ENCODE data around the gene ALDH7A1. TPM values are rescaled to one million over a fixed set of nuclear protein-coding genes. Genes with fewer than 3 reads are reported as not detected.
A peak's percentile ranks its signal among the peaks of the same experiment; 100 is the strongest.

The ALDH7A1 gene
- total and polyA plus RNA-seq, 7 experiments from 2014 or later = 0.51 to 9.9 (median 3.0) TPM

DNA sequence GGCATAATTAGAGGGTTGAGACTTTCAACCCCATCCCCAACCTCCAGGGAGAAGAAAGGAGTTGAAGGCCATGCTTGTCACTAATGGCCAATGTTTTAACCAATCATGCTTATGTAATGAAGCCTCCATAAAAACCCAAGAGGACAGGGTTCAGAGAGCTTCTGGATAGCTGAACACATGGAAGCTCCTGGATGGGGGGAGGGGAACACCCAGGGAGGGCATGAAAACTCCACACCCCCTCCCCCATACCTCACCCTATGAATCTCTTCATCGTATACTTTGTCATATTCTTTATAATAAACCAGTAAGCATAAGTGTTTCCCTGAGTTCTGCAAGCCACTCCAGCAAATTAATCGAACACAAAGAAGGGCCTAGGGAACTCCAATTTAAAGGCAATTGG is 81.7 kb downstream of the ALDH7A1 start:
- H3K9me3 Mint-ChIP-seq = peaks cover 0 to 10% (median 0%) of the 10 kb centered on the region in 11 donors
- intact Hi-C loops (cut with micrococcal nuclease) = loop anchor here in 1 of 2 donors (2.0 kb wide), 1 partner anchor 15 kb away; no protein-coding TSS in a partner anchor
- no peak overlapping the region for H3K4me3 Mint-ChIP-seq
- CTCF ChIA-PET = interaction anchor here (0.8 to 1.4 kb wide), 3 partner anchors 12 to 25 kb away, joined by 3 to 7 read pairs (median 3); no protein-coding TSS in a partner anchor
- peak overlapping the region in 2 of 9 donors; percentile 30 to 76 for H3K27ac Mint-ChIP-seq
- peaks cover 0 to 3% (median 0%) of the 10 kb centered on the region in 5 donors for H3K27me3 Mint-ChIP-seq
- Histone ChIP-seq H3K27ac (ENCODE audit: low read depth, low read length) (no peak overlapping the region), H3K9me3 (ENCODE audit: control insufficient read depth in 2 of 3, low read length in 3 of 3) (no peaks in the 10 kb centered on the region), H3K36me3 (ENCODE audit: control insufficient read depth in 2 of 3, insufficient read depth in 3 of 3, low read length in 3 of 3) (no peaks in the 10 kb centered on the region), H3K4me3 (ENCODE audit: low read length) (no peak overlapping the region), H3K4me1 (ENCODE audit: control insufficient read depth in 2 of 2, insufficient read depth in 2 of 2, low read length in 2 of 2) (peaks cover 5 to 22% of the 10 kb centered on the region in 2 donors), H3K27me3 (ENCODE audit: control insufficient read depth in 2 of 2, insufficient read depth in 2 of 2, low read length in 2 of 2) (no peaks in the 10 kb centered on the region)
- H3K36me3 Mint-ChIP-seq = peaks cover 0 to 11% (median 4%) of the 10 kb centered on the region in 5 donors
- H3K4me1 Mint-ChIP-seq = peaks cover 11 to 45% (median 38%) of the 10 kb centered on the region in 7 donors
- POLR2A ChIA-PET = no interaction called here
- DNase-seq = no peak
- no peak for ATAC-seq

DNA sequence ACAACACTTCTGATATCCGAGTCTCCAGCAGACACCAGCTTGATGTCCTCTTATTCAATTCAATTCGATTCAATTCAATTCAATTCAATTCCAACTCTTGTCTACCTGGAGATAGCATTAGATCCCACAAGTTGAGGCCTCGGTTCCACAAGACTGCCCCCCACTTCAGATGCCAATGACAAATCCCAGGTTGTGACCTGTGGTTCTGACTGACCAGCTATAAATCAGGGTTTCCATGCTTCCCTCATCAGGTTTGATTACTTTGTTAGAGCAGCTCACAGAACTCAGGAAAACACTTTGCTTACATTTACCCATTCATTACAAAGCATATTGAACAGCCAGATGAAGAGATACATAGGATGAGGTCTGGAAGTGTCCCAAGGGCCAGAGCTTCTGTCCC is 82.6 kb downstream of the ALDH7A1 start:
- peak overlapping the region in 4 of 9 donors; percentile 20 to 90 (median 68) for H3K27ac Mint-ChIP-seq
- POLR2A ChIA-PET = interaction anchor here (1.0 to 1.3 kb wide), 2 partner anchors 13 to 63 kb away, joined by 4 to 6 read pairs; no protein-coding TSS in a partner anchor
- intact Hi-C loops (cut with micrococcal nuclease) = loop anchor here in 1 of 2 donors (2.0 kb wide), 1 partner anchor 14 kb away; no protein-coding TSS in a partner anchor

DNA sequence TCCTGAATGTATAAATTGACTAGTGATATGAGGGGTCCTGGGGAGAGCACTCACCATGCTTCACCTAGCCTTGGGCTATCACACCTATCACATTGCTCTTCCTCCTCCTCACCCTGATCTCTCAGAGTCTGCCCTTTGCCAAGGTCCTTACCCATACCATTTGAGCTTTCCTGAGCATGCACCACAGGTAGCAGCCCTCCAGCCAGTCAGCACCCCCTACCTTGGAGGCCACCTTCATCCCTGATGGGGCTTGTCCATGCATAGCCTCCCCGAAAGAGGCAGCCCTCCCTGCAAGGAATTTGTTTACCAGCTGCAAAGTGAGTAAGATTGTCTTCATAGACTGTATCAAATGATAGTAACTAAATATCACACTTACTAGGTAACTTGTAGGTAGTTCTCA is 83.1 kb downstream of the ALDH7A1 start:
- DNase-seq (no peak), ATAC-seq (no peak)
- Mint-ChIP-seq H3K4me1 (peaks cover 11 to 58% (median 52%) of the 10 kb centered on the region in 7 donors), H3K9me3 (peaks cover 0 to 10% (median 2%) of the 10 kb centered on the region in 11 donors), H3K4me3 (peak overlapping the region in 3 of 10 donors; percentile 33 to 51 (median 45)), H3K27me3 (peaks cover 0 to 3% (median 0%) of the 10 kb centered on the region in 5 donors), H3K36me3 (peaks cover 0 to 14% (median 4%) of the 10 kb centered on the region in 5 donors), H3K27ac (peak overlapping the region in 5 of 9 donors; percentile 31 to 90 (median 61))
- Histone ChIP-seq H3K4me1 (ENCODE audit: control insufficient read depth in 2 of 2, insufficient read depth in 2 of 2, low read length in 2 of 2) (peaks cover 5 to 35% of the 10 kb centered on the region in 2 donors), H3K4me3 (ENCODE audit: low read length) (no peak overlapping the region), H3K36me3 (ENCODE audit: control insufficient read depth in 2 of 3, insufficient read depth in 3 of 3, low read length in 3 of 3) (no peaks in the 10 kb centered on the region), H3K9me3 (ENCODE audit: control insufficient read depth in 2 of 3, low read length in 3 of 3) (no peaks in the 10 kb centered on the region), H3K27ac (ENCODE audit: low read depth, low read length) (no peak overlapping the region), H3K27me3 (ENCODE audit: control insufficient read depth in 2 of 2, insufficient read depth in 2 of 2, low read length in 2 of 2) (no peaks in the 10 kb centered on the region)
- intact Hi-C loops (cut with micrococcal nuclease) = loop anchor here in 1 of 2 donors (2.0 kb wide), 1 partner anchor 13 kb away; no protein-coding TSS in a partner anchor
- CTCF ChIA-PET = interaction anchor here (0.9 to 1.4 kb wide), 4 partner anchors 11 to 19 kb away, joined by 3 to 7 read pairs (median 4); no protein-coding TSS in a partner anchor
- POLR2A ChIA-PET = interaction anchor here (1.0 to 1.3 kb wide), 2 partner anchors 12 to 62 kb away, joined by 4 to 6 read pairs; no protein-coding TSS in a partner anchor

More for the DNA sequence above, 82.6 kb downstream of the ALDH7A1 start:
- peaks cover 5 to 30% of the 10 kb centered on the region in 2 donors for H3K4me1 ChIP-seq (ENCODE audit: control insufficient read depth in 2 of 2, insufficient read depth in 2 of 2, low read length in 2 of 2)
- no peaks in the 10 kb centered on the region for H3K9me3 ChIP-seq (ENCODE audit: control insufficient read depth in 2 of 3, low read length in 3 of 3)
- H3K27ac ChIP-seq (ENCODE audit: low read depth, low read length) = no peak overlapping the region
- DNase-seq (no peak), ATAC-seq (no peak)
- H3K4me3 ChIP-seq (ENCODE audit: low read length) = no peak overlapping the region
- peaks cover 0 to 11% (median 4%) of the 10 kb centered on the region in 5 donors for H3K36me3 Mint-ChIP-seq
- peaks cover 11 to 54% (median 47%) of the 10 kb centered on the region in 7 donors for H3K4me1 Mint-ChIP-seq
- H3K27me3 Mint-ChIP-seq = peaks cover 0 to 3% (median 0%) of the 10 kb centered on the region in 5 donors
- H3K9me3 Mint-ChIP-seq = peaks cover 0 to 10% (median 0%) of the 10 kb centered on the region in 11 donors
- no peaks in the 10 kb centered on the region for H3K36me3 ChIP-seq (ENCODE audit: control insufficient read depth in 2 of 3, insufficient read depth in 3 of 3, low read length in 3 of 3)
- no peak overlapping the region for H3K4me3 Mint-ChIP-seq
- CTCF ChIA-PET = interaction anchor here (0.8 to 1.4 kb wide), 5 partner anchors 11 to 26 kb away, joined by 3 to 7 read pairs (median 4); no protein-coding TSS in a partner anchor
- H3K27me3 ChIP-seq (ENCODE audit: control insufficient read depth in 2 of 2, insufficient read depth in 2 of 2, low read length in 2 of 2) = no peaks in the 10 kb centered on the region

DNA sequence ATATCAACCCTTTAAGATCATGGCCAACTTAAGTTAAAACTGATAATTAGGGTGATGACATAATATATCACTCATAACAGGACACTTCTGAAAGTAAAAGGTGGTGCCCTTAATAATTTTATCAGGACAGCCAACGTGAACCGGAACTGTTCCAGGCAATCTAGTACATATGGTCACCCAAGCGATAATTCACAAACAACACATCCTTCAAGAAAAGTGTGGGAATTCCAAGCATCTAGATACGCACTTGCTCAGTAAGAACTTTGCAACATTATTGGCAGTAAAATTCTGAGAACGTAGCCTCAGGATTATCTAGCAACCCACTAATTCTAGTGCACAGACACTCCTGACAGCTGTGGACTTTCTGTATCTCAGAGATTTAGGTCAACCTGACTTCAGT is 85.7 kb downstream of the ALDH7A1 start:
- Mint-ChIP-seq H3K4me3 (peak overlapping the region in 8 of 10 donors; percentile 74 to 91 (median 83)), H3K4me1 (peaks cover 11 to 71% (median 63%) of the 10 kb centered on the region in 7 donors), H3K36me3 (peaks cover 0 to 12% (median 4%) of the 10 kb centered on the region in 5 donors), H3K27me3 (no peaks in the 10 kb centered on the region), H3K27ac (peak overlapping the region in 8 of 9 donors; percentile 86 to 97 (median 93)), H3K9me3 (peaks cover 0 to 10% (median 0%) of the 10 kb centered on the region in 11 donors)
- ChIA-PET POLR2A (interaction anchor here (0.7 to 1.5 kb wide), 5 partner anchors 60 to 720 kb away, joined by 3 to 7 read pairs (median 3); partner anchors contain the start of gene GRAMD2B), CTCF (interaction anchor here (1.1 to 1.5 kb wide), 3 partner anchors 10 to 156 kb away, joined by 3 to 6 read pairs (median 4); no protein-coding TSS in a partner anchor)
- no peak for DNase-seq
- Histone ChIP-seq H3K4me1 (ENCODE audit: control insufficient read depth in 2 of 2, insufficient read depth in 2 of 2, low read length in 2 of 2) (peaks cover 5 to 35% of the 10 kb centered on the region in 2 donors), H3K27ac (ENCODE audit: low read depth, low read length) (peak overlapping the region; percentile 64), H3K27me3 (ENCODE audit: control insufficient read depth in 2 of 2, insufficient read depth in 2 of 2, low read length in 2 of 2) (no peaks in the 10 kb centered on the region), H3K9me3 (ENCODE audit: control insufficient read depth in 2 of 3, low read length in 3 of 3) (no peaks in the 10 kb centered on the region), H3K36me3 (ENCODE audit: control insufficient read depth in 2 of 3, insufficient read depth in 3 of 3, low read length in 3 of 3) (no peaks in the 10 kb centered on the region), H3K4me3 (ENCODE audit: low read length) (peak overlapping the region; percentile 28)
- no peak for ATAC-seq
- intact Hi-C loops (cut with micrococcal nuclease) = loop anchor here in 1 of 2 donors (2.0 to 10.0 kb wide), 6 partner anchors 29 to 1575 kb away; partner anchors contain the start of genes GRAMD2B, LMNB1, PHAX and SLC12A2

DNA sequence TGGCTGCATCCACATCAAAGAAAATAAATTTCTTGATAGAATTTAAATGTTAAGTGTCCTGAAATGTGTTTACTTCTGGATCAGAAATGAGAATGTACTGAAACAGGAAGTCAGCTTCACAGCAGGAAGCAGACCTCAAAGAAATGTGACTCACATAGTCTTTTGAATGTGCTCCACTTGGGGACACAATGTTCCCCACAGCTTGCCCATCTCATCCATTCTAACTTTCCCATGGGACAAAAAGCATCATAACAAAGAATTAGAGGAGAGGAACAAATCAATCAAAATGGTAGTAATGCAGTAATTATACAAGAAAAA is 86.1 kb downstream of the ALDH7A1 start:
- no peaks in the 10 kb centered on the region for H3K27me3 ChIP-seq (ENCODE audit: control insufficient read depth in 2 of 2, insufficient read depth in 2 of 2, low read length in 2 of 2)
- no peaks in the 10 kb centered on the region for H3K9me3 ChIP-seq (ENCODE audit: control insufficient read depth in 2 of 3, low read length in 3 of 3)
- peak overlapping the region; percentile 64 for H3K27ac ChIP-seq (ENCODE audit: low read depth, low read length)
- peak overlapping the region; percentile 36 to 91 (median 83) for H3K4me3 Mint-ChIP-seq
- intact Hi-C loops (cut with micrococcal nuclease) = loop anchor here in 1 of 2 donors (1.0 to 10.0 kb wide), 7 partner anchors 9 to 1576 kb away; partner anchors contain the start of genes GRAMD2B, LMNB1, PHAX and SLC12A2
- peaks cover 5 to 39% of the 10 kb centered on the region in 2 donors for H3K4me1 ChIP-seq (ENCODE audit: control insufficient read depth in 2 of 2, insufficient read depth in 2 of 2, low read length in 2 of 2)
- peaks cover 11 to 75% (median 65%) of the 10 kb centered on the region in 7 donors for H3K4me1 Mint-ChIP-seq
- DNase-seq = peak in 6 of 9 donors; percentile 17 to 68 (median 49)
- peak overlapping the region; percentile 77 to 97 (median 93) for H3K27ac Mint-ChIP-seq
- no peaks in the 10 kb centered on the region for H3K36me3 ChIP-seq (ENCODE audit: control insufficient read depth in 2 of 3, insufficient read depth in 3 of 3, low read length in 3 of 3)
- ATAC-seq = peak; percentile 81
- no peaks in the 10 kb centered on the region for H3K27me3 Mint-ChIP-seq
- peaks cover 0 to 11% (median 4%) of the 10 kb centered on the region in 5 donors for H3K36me3 Mint-ChIP-seq
- peaks cover 0 to 10% (median 0%) of the 10 kb centered on the region in 11 donors for H3K9me3 Mint-ChIP-seq
- ChIA-PET POLR2A (interaction anchor here (0.7 to 1.5 kb wide), 6 partner anchors 59 to 720 kb away, joined by 3 to 7 read pairs (median 4); partner anchors contain the start of gene GRAMD2B), CTCF (interaction anchor here (0.7 to 1.5 kb wide), 3 partner anchors 10 to 155 kb away, joined by 3 to 4 read pairs (median 3); no protein-coding TSS in a partner anchor)
- peak overlapping the region; percentile 11 for H3K4me3 ChIP-seq (ENCODE audit: low read length)

DNA sequence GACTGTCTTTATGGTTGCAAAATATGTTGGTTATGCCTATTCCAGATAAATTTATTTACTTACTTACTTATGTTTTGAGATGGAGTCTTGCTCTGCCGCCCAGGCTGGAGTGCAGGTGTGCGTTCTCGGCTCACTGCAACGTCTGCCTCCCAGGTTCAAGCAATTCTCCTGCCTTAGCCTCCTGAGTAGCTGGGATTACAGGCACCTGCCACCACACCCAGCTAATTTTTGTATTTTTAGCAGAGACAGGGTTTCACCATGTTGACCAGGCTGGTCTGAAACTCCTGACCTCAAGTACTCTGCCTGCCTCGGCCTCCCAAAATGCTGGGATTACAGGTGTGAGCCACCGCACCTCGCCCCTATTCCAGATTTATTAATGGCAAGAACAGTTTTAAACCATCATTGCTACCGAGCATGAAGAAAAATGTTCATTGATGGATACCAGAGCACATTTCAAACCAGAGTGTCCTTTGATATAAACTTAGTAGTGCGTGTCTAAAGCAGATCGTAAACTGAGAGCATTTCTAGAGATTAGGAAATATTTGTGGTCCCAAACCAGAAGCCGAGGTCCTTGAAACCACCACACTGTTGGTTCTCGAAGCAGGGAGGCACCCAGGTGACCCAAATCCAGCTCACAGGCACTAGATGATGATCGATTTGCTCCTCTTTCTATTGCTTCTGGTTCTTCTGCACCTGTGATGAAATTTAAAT is 86.6 kb downstream of the ALDH7A1 start:
- Histone ChIP-seq H3K4me1 (ENCODE audit: control insufficient read depth in 2 of 2, insufficient read depth in 2 of 2, low read length in 2 of 2) (peaks cover 5 to 44% of the 10 kb centered on the region in 2 donors), H3K27ac (ENCODE audit: low read depth, low read length) (peak overlapping the region; percentile 64), H3K27me3 (ENCODE audit: control insufficient read depth in 2 of 2, insufficient read depth in 2 of 2, low read length in 2 of 2) (no peaks in the 10 kb centered on the region), H3K4me3 (ENCODE audit: low read length) (peak overlapping the region; percentile 11), H3K9me3 (ENCODE audit: control insufficient read depth in 2 of 3, low read length in 3 of 3) (no peaks in the 10 kb centered on the region), H3K36me3 (ENCODE audit: control insufficient read depth in 2 of 3, insufficient read depth in 3 of 3, low read length in 3 of 3) (no peaks in the 10 kb centered on the region)
- peak overlapping the region; percentile 77 to 97 (median 93) for H3K27ac Mint-ChIP-seq
- ChIA-PET POLR2A (interaction anchor here (0.7 to 1.5 kb wide), 6 partner anchors 59 to 720 kb away, joined by 3 to 7 read pairs (median 4); partner anchors contain the start of gene GRAMD2B), CTCF (interaction anchor here (0.7 to 1.2 kb wide), 2 partner anchors 9 to 56 kb away, joined by 3 to 4 read pairs; no protein-coding TSS in a partner anchor)
- ATAC-seq (peak; percentile 39), DNase-seq (peak in 1 of 9 donors; percentile 44)
- peak overlapping the region; percentile 36 to 91 (median 83) for H3K4me3 Mint-ChIP-seq
- H3K4me1 Mint-ChIP-seq = peaks cover 15 to 76% (median 70%) of the 10 kb centered on the region in 7 donors
- peaks cover 0 to 10% (median 0%) of the 10 kb centered on the region in 11 donors for H3K9me3 Mint-ChIP-seq
- intact Hi-C loops (cut with micrococcal nuclease) = loop anchor here in 1 of 2 donors (1.0 to 10.0 kb wide), 7 partner anchors 8 to 1576 kb away; partner anchors contain the start of genes GRAMD2B, LMNB1, PHAX and SLC12A2
- H3K27me3 Mint-ChIP-seq = no peaks in the 10 kb centered on the region
- H3K36me3 Mint-ChIP-seq = peaks cover 0 to 11% (median 4%) of the 10 kb centered on the region in 5 donors

Measured in naive thymus-derived CD4-positive, alpha-beta T cell (primary cell).